GM23248 (cell line): ENCODE measurements around the gene CLN3. TPM values are rescaled to one million over a fixed set of nuclear protein-coding genes. Genes with fewer than 3 reads are reported as not detected.

Experiments
- polyA plus RNA-seq: library from polyadenylated mRNA; unstranded; fragments of >200 nt; fragmentation: Nextera tagmentation; extraction: Ambion mirVana; gene quantifications from 2 replicates; pipeline ENCODE4 v1.2.1, GENCODE V29; 2016
- total RNA-seq: library from RNA; depleted of rRNA; stranded (reverse); fragments of >200 nt; shearing (Covaris generic); gene quantifications from 2 replicates; pipeline ENCODE4 v1.2.3, GENCODE V29; 2014; rRNA removed

CLN3 gene
- total and polyA plus RNA-seq, 2 experiments from 2014 or later = 15.8 to 21.1 TPM

Other genes with a start within 250 kb of the CLN3 start
- gene SBK1, start 199.5 kb downstream of the CLN3 start, total RNA-seq = not detected in 2 replicates
- gene SBK1, start 199.5 kb downstream of the CLN3 start, polyA plus RNA-seq = not detected in 2 replicates
- 0.32 TPM in 1 of 2 replicates, not detected in the other for gene NPIPB6, start 128.6 kb downstream of the CLN3 start, total RNA-seq
- gene NPIPB6, start 128.6 kb downstream of the CLN3 start, polyA plus RNA-seq = 0.25 and 0.48 TPM in 2 replicates
- gene EIF3CL, start 88.2 kb downstream of the CLN3 start, total RNA-seq = 58.7 and 85.1 TPM in 2 replicates
- gene EIF3CL, start 88.2 kb downstream of the CLN3 start, polyA plus RNA-seq = 1.4 and 1.5 TPM in 2 replicates
- gene NPIPB7, start 19.7 kb downstream of the CLN3 start, total RNA-seq = not detected in 2 replicates
- gene NPIPB7, start 19.7 kb downstream of the CLN3 start, polyA plus RNA-seq = not detected in 2 replicates
- not detected in 2 replicates for gene APOBR, start 2.6 kb upstream of the CLN3 start, total RNA-seq
- not detected in 2 replicates for gene APOBR, start 2.6 kb upstream of the CLN3 start, polyA plus RNA-seq
- not detected in 2 replicates for gene IL27, start 14.8 kb upstream of the CLN3 start, total RNA-seq
- not detected in 2 replicates for gene IL27, start 14.8 kb upstream of the CLN3 start, polyA plus RNA-seq
- 22.3 and 54.8 TPM in 2 replicates for gene NUPR1, start 46.9 kb upstream of the CLN3 start, total RNA-seq
- 321 and 334 TPM in 2 replicates for gene NUPR1, start 46.9 kb upstream of the CLN3 start, polyA plus RNA-seq
- gene SGF29, start 61.8 kb upstream of the CLN3 start, total RNA-seq = 5.7 and 6.3 TPM in 2 replicates
- gene SGF29, start 61.8 kb upstream of the CLN3 start, polyA plus RNA-seq = 8.9 and 9.9 TPM in 2 replicates
- gene SULT1A2, start 105.0 kb upstream of the CLN3 start, total RNA-seq = not detected in 2 replicates
- gene SULT1A2, start 105.0 kb upstream of the CLN3 start, polyA plus RNA-seq = not detected in 2 replicates
- not detected in 2 replicates for gene SULT1A1, start 118.0 kb upstream of the CLN3 start, total RNA-seq
- not detected in 2 replicates for gene SULT1A1, start 118.0 kb upstream of the CLN3 start, polyA plus RNA-seq
- gene NPIPB8, start 146.0 kb upstream of the CLN3 start, total RNA-seq = not detected in 2 replicates
- gene NPIPB8, start 146.0 kb upstream of the CLN3 start, polyA plus RNA-seq = not detected in 2 replicates
- 105 and 108 TPM in 2 replicates for gene EIF3C, start 219.4 kb upstream of the CLN3 start, total RNA-seq
- gene EIF3C, start 219.4 kb upstream of the CLN3 start, polyA plus RNA-seq = 515 and 533 TPM in 2 replicates